H1 (cell line): Measurements from ENCODE around the gene ALDH7A1.

Experiments used
- CTCF ChIP-seq, 3 experiments: IDR thresholded peaks; 1 replicate in 2 of 3; 2 replicates in 1 of 3; pipeline versions ENCODE4 v1.5.1 to v1.6.1; 2011; ENCODE audit warnings: low read length in 3 of 3, mild to moderate bottlenecking in 3 of 3, inconsistent platforms in 2 of 3, low read depth in 1 of 3, moderate library complexity in 1 of 3; ENCODE audit not compliant: insufficient read depth in 1 of 3; ENCODE audit errors: control extremely low read depth in 1 of 3
- EZH2 ChIP-seq: fragments of 200-600 bp; sonication (generic); IDR thresholded peaks from 2 replicates; pipeline ENCODE4 v1.7.1; 2012; ENCODE audit warnings: low read depth, mild to moderate bottlenecking, moderate library complexity, low read length, inconsistent platforms; ENCODE audit not compliant: severe bottlenecking
- POLR2A ChIP-seq, 2 experiments: IDR thresholded peaks; 1 replicate in 1 of 2; 2 replicates in 1 of 2; pipeline ENCODE4 v1.6.1; 2011; ENCODE audit warnings: low read depth in 2 of 2, low read length in 2 of 2, mild to moderate bottlenecking in 2 of 2; ENCODE audit errors: control extremely low read depth in 1 of 2
- ZNF274 ChIP-seq: IDR thresholded peaks from 2 replicates; pipeline ENCODE4 v1.7.0; 2012; ENCODE audit warnings: low read length, borderline replicate concordance; ENCODE audit errors: extremely low read depth

GRCh38 chr5:126568206-126568755, 26.7 kb downstream of the ALDH7A1 start:
- no peak for TF ChIP-seq CTCF (IDR thresholded peaks at IDR 0.05; ENCODE audit: control extremely low read depth in 1 of 3, insufficient read depth in 1 of 3, low read depth in 1 of 3, low read length in 3 of 3)
- TF ChIP-seq POLR2A (IDR thresholded peaks at IDR 0.05; ENCODE audit: control extremely low read depth in 1 of 2, low read depth in 2 of 2, low read length in 2 of 2): no peak
- no peak for TF ChIP-seq EZH2
- TF ChIP-seq ZNF274: no peak
